ENCODE results near the gene IL11RA. TPM values are rescaled to one million over a fixed set of nuclear protein-coding genes. Genes with fewer than 3 reads are reported as not detected.

Gene IL11RA
- total RNA-seq, 1 donor from 2014 or later = 22.2 TPM

GRCh38 chr9:34689116-34689470 lies 37.1 kb downstream of the IL11RA start:
- H3K79me2 ChIP-seq (ENCODE audit: insufficient read depth, low read length) = no peaks in the 10 kb centered on the region
- Mint-ChIP-seq H3K9me3 (ENCODE audit: unreplicated experiment) (peaks cover 8% of the 10 kb centered on the region), H3K36me3 (ENCODE audit: low read depth, unreplicated experiment) (peaks cover 18% of the 10 kb centered on the region), H3K27ac (ENCODE audit: unreplicated experiment) (no peak overlapping the region), H3K4me1 (ENCODE audit: low read depth, unreplicated experiment) (no peaks in the 10 kb centered on the region), H3K4me3 (ENCODE audit: unreplicated experiment) (no peak overlapping the region), H3K27me3 (ENCODE audit: low read depth, unreplicated experiment) (peaks cover 28% of the 10 kb centered on the region)
- H2AFZ ChIP-seq (ENCODE audit: low read depth, low read length) = no peak overlapping the region
- no peak overlapping the region for H3K9ac ChIP-seq (ENCODE audit: low read length)
- H3K36me3 ChIP-seq (ENCODE audit: insufficient read depth, low read length) = no peaks in the 10 kb centered on the region
- no peaks in the 10 kb centered on the region for H3K9me3 ChIP-seq (ENCODE audit: insufficient read depth, low read depth, low read length)
- TF ChIP-seq CTCF (IDR thresholded peaks at IDR 0.05; ENCODE audit: insufficient read depth, low read depth, low read length) = no peak
- no peak for TF ChIP-seq EZH2 (IDR thresholded peaks at IDR 0.05; ENCODE audit: insufficient read depth, low read length)
- peaks cover 2% of the 10 kb centered on the region for H3K27me3 ChIP-seq (ENCODE audit: insufficient read depth, low read length)
- DNase-seq (ENCODE audit: low read depth) (no peak), FAIRE-seq (no peak)
- H3K4me2 ChIP-seq (ENCODE audit: low read length) = no peak overlapping the region
- H4K20me1 ChIP-seq (ENCODE audit: insufficient read depth, low read length) = no peaks in the 10 kb centered on the region
- no peak overlapping the region for H3K27ac ChIP-seq (ENCODE audit: low read depth, low read length)
- no peak overlapping the region for H3K4me3 ChIP-seq (ENCODE audit: insufficient read depth, low read depth, low read length)
- H3K4me1 ChIP-seq (ENCODE audit: insufficient read depth, low read length) = no peaks in the 10 kb centered on the region

DNA sequence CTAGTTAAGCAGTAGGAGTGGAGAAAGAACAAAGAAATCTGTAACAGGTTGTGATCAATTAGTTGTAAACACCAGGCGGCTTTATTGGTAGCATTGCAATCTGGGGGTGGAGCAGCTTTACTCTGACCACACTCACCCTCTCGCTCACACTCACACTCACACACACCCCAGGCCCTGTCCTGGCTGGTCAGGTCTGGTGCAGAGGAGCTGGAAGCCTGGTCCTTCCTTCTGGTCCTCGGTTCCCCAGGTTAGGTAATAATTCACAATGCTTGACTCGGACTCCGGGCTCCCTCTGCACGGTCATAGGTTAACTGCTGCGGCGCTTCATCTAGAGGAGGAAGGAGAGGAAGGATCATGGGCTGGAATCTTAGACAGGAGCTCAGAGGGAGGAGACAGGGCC lies 37.5 kb downstream of the IL11RA start:
- Histone ChIP-seq H3K27ac (ENCODE audit: low read depth, low read length) (no peak overlapping the region), H3K4me1 (ENCODE audit: insufficient read depth, low read length) (no peaks in the 10 kb centered on the region), H3K9ac (ENCODE audit: low read length) (no peak overlapping the region), H3K36me3 (ENCODE audit: insufficient read depth, low read length) (no peaks in the 10 kb centered on the region), H3K27me3 (ENCODE audit: insufficient read depth, low read length) (peaks cover 2% of the 10 kb centered on the region), H3K79me2 (ENCODE audit: insufficient read depth, low read length) (no peaks in the 10 kb centered on the region), H3K4me2 (ENCODE audit: low read length) (no peak overlapping the region), H4K20me1 (ENCODE audit: insufficient read depth, low read length) (no peaks in the 10 kb centered on the region), H2AFZ (ENCODE audit: low read depth, low read length) (no peak overlapping the region), H3K9me3 (ENCODE audit: insufficient read depth, low read depth, low read length) (no peaks in the 10 kb centered on the region), H3K4me3 (ENCODE audit: insufficient read depth, low read depth, low read length) (no peak overlapping the region)
- peaks cover 28% of the 10 kb centered on the region for H3K27me3 Mint-ChIP-seq (ENCODE audit: low read depth, unreplicated experiment)
- H3K4me3 Mint-ChIP-seq (ENCODE audit: unreplicated experiment) = no peak overlapping the region
- H3K4me1 Mint-ChIP-seq (ENCODE audit: low read depth, unreplicated experiment) = no peaks in the 10 kb centered on the region
- FAIRE-seq (no peak), DNase-seq (ENCODE audit: low read depth) (no peak)
- no peak for TF ChIP-seq CTCF (IDR thresholded peaks at IDR 0.05; ENCODE audit: insufficient read depth, low read depth, low read length)
- no peak for TF ChIP-seq EZH2 (IDR thresholded peaks at IDR 0.05; ENCODE audit: insufficient read depth, low read length)
- peaks cover 8% of the 10 kb centered on the region for H3K9me3 Mint-ChIP-seq (ENCODE audit: unreplicated experiment)
- no peak overlapping the region for H3K27ac Mint-ChIP-seq (ENCODE audit: unreplicated experiment)
- peaks cover 16% of the 10 kb centered on the region for H3K36me3 Mint-ChIP-seq (ENCODE audit: low read depth, unreplicated experiment)

- FAIRE-seq (no peak), DNase-seq (ENCODE audit: low read depth) (no peak)
- no peak within 1 kb of the TSS for H3K9ac ChIP-seq (ENCODE audit: low read length)
- H3K27ac ChIP-seq (ENCODE audit: low read depth, low read length) = no peak within 1 kb of the TSS
- Mint-ChIP-seq H3K4me3 (ENCODE audit: unreplicated experiment) (no peak within 1 kb of the TSS), H3K4me1 (ENCODE audit: low read depth, unreplicated experiment) (no peaks in the 10 kb centered on the region), H3K27ac (ENCODE audit: unreplicated experiment) (no peak within 1 kb of the TSS), H3K27me3 (ENCODE audit: low read depth, unreplicated experiment) (peaks cover 28% of the 10 kb centered on the region), H3K36me3 (ENCODE audit: low read depth, unreplicated experiment) (peaks cover 9% of the 10 kb centered on the region), H3K9me3 (ENCODE audit: unreplicated experiment) (no peaks in the 10 kb centered on the region)
- H3K36me3 ChIP-seq (ENCODE audit: insufficient read depth, low read length) = no peaks in the 10 kb centered on the region
- no peak within 1 kb of the TSS for H2AFZ ChIP-seq (ENCODE audit: low read depth, low read length)
- no peak within 1 kb of the TSS for H3K4me3 ChIP-seq (ENCODE audit: insufficient read depth, low read depth, low read length)
- H3K79me2 ChIP-seq (ENCODE audit: insufficient read depth, low read length) = no peaks in the 10 kb centered on the region
- no peaks in the 10 kb centered on the region for H4K20me1 ChIP-seq (ENCODE audit: insufficient read depth, low read length)
- no peaks in the 10 kb centered on the region for H3K9me3 ChIP-seq (ENCODE audit: insufficient read depth, low read depth, low read length)
- no peak within 1 kb of the TSS for H3K4me2 ChIP-seq (ENCODE audit: low read length)
- peaks cover 2% of the 10 kb centered on the region for H3K27me3 ChIP-seq (ENCODE audit: insufficient read depth, low read length)
- H3K4me1 ChIP-seq (ENCODE audit: insufficient read depth, low read length) = no peaks in the 10 kb centered on the region
- no peak for TF ChIP-seq EZH2 (IDR thresholded peaks at IDR 0.05; ENCODE audit: insufficient read depth, low read length)
- no peak for TF ChIP-seq CTCF (IDR thresholded peaks at IDR 0.05; ENCODE audit: insufficient read depth, low read depth, low read length)
Measured at GRCh38 chr9:34690983-34691935, 39.3 kb downstream of the IL11RA start, which contains the start of gene CCL19. TSS of gene CCL19 (minus strand) at chr9:34691276. CDS start at chr9:34691139, 137 bp downstream.
